Measurements from ENCODE around the gene NLRC5.
"Not testable (repeated sequence)": the region's sequence is repeated elsewhere in the genome, so short reads cannot be mapped to it uniquely, and the experiment has no call there.

The NLRC5 gene

DNA sequence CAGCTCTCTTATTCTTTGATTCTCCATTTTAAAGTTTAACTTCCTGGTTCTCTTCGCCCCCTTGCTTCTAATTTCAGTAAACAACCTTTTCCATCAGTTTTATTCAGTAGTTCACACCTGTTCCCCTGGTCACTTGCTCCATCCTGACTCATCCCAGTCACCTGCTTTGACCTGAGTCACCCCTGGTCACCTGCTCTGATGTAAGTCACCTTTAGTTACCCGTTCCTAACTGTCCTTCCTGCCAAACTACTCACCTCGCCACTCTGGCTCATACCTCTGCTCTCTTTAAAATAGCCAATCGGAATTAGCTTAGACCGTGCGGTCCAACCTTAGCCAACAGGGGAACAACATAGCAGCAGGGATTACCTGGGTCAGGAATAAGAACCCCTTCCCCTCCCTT lies 4.7 kb upstream of the NLRC5 start:
- DNase-seq (ENCODE audit: low read depth) = no peak

DNA sequence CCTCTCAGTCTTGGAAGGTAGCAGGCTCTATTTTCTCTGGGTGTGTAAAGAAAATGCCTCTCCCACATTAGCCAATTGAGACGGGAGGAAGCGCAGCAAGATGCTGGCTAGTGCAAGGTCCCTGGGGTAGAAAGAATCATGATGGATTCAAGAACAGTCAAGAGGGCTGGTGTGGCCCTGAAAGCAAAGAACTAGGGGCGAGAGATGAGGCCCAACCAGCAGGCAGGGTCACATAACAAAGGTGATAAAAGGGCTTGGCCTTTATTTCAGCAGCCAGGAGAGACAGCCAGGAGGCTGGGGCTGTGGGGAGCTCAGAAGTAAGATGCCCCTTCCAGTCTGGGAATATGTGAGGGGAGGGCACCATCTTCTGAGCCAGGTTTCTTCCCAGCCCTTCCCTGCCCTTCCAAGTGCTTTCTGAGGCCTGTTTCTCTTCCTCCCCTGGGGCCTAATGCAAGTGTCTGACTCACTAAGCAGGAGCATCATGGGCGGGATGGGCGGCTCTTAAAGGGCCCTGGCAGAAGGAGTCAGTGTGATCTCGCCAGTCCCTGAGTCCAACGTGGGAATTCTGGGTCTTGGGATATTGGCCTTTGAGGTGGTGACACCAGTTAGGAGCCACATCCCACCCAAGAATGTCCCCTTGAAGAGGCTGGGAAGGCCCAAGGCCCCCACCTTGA lies 3.9 kb upstream of the NLRC5 start:
- no peak for DNase-seq (ENCODE audit: low read depth)

DNA sequence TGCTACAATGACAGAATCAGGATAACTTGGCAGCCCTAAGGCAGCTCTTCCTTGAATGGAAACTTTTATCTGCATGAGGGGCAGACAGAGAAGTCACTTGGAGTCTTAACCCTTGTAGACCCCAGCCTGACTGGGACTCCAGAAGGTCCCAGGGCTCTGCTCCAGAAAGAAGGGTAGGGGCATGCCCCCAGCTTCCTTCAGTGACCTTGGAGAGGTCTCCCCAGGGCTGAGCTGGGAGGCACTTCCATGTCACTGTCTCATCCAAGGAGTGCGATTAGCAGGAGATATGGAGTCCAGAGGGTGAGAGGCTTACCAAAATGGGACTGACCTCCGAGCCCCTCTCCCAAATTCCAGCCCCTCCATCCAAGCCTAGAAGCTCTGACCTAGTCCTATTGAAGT lies 3.4 kb upstream of the NLRC5 start:
- DNase-seq (ENCODE audit: low read depth) = no peak

DNA sequence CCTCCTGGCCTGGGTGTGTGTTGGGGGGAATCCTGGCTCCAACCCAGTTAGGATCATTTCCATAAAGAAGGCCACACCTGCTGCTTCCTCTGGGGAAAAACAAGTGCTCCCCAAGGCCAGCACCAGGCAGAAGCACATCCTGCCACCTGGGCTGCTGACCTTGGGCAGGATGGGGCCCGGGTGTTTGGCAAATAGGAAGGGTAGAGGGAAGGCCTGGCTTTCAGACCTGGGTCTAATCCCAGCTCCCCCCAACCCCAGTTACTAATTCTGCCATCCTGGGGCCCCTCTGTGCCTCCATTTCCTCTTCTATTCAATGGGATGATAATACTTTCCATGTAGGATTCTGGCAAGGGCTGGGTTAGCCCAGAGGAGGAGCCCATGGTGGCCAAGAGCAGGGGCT lies 3.0 kb upstream of the NLRC5 start:
- DNase-seq (ENCODE audit: low read depth) = no peak

DNA sequence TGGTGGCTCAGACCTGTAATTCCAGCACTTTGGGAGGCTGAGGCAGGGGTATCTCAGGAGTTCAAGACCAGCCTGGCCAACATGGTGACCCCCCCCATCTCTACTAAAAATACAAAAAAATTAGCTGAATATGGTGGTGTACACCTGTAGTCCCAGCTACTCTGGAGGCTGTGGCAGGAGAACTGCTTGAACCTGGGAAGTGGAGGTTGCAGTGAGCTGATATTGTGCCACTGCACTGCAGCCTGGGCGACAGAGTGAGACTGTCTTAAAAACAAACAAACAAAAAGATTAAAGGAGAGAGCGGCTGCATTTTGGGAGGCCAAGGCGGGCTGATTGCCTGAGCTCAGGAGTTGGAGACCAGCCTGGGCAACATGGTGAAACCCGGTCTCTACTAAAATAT lies 2.4 kb upstream of the NLRC5 start:
- DNase-seq (ENCODE audit: low read depth) = not testable (repeated sequence)

DNA sequence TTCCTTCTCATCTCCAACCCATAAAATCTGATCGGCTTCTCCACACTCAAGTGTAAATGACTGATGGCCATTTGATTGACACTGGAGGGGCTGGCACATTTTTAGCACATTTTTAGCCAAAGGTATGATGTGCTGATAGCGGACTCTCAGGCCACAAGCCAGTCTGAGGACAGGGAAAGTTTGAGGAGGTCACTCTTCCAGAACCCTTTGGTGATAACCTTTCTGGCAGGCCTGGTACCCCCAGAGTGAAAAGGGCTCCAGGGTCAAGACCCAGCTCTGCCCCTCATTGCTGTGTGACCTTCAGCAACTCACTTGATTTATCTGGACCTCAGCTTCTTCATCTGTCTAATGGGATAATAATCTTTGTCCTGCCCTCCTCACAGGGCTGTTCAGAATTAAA lies 1.7 kb upstream of the NLRC5 start:
- no peak for DNase-seq (ENCODE audit: low read depth)

DNA sequence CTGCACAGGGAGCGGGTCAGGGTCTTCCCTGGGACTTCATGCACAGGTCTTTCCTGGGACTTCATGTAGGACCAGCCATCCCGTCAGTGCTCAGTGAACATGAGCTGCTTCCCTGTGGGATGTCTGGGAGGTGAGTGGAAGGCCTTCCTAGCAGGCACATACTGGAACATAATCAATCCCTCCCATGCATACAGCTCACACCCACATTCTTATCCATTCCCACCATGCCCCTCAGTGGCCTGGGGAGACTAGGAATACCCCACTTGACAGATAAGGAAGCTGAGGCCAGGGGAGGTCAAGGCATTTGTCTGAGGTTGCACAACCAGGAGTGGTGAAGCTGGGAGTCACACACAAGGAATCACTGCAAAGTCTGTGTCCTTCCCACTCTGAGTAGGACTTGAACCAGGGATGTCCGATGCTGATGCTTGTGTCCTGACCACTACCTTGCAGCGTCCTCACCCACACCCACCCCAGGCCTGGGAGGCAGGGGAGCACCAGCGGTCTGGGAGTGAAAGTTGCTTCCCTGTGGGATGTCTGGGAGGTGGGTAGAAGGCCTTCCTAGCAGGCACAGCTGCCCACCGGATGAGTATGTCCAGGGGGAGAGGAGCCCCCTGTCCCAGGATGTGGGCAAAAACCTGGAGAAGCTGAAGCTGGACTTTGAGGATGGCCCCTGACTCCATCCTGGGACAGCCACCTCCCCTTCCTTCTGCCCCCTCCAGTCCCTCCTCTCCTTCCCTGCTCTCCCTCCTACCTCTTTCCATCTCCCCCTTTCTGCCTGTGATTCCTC lies 1.0 kb upstream of the NLRC5 start:
- DNase-seq (ENCODE audit: low read depth) = no peak

DNA sequence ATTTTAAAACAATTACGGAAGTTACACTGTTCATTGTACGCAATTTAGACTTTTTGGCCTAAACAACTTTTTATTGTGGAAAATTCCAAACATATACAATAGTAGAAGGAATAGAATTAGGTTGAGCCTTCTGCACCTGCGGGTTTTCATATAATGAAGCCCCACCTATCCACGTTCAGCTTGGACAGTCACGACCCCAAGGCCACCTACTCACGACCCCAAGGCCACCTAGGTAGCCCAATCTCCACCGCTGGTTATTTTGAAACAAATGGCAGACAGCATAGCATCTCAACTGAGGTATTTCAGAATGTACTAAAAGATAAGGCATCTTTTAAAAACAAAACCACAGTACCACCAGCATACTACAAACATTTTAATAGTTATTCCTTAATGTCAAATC lies 631 bp downstream of the NLRC5 start:
- no peak for DNase-seq (ENCODE audit: low read depth)

DNA sequence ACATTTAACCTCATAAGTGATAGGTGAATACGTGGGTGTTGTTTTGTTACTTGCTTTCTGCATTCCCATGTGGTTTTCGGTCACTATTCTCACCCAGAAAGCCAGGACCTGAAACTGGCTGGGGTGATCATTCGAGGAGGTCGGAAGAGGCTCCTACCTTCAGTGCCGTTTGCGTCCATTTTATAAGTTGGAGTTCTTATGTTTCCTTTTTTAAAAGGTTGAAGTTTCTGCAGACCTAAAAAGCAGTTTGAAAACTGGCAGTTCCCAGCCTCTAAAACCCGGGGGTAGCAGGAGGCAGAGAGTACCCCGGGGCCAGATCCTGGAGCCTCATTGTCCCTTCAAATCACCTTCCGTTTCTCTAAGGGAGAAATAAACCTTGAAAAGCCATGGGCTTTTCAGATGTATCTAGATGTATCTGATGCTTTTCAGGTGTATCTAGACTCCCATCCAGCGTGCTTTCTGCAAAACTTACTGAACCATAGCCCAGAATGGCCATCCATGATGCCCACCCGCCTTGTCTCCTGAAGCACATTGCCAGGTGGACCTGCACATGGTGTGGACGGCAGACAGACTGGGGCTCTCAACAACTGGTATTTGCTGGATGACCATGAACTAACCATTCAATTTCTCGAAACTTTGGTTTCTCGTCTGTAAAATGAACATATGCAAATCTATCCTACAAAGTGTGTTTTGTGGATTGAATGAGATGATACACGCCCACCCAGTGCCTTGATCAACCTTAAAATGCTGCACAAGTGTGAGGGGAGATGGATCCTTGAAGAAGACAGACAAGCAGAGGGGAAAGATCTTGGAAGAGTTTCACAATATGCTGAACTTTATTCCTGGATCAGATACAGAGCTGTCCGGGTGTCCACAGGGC lies 1.3 kb downstream of the NLRC5 start:
- DNase-seq (ENCODE audit: low read depth) = no peak

DNA sequence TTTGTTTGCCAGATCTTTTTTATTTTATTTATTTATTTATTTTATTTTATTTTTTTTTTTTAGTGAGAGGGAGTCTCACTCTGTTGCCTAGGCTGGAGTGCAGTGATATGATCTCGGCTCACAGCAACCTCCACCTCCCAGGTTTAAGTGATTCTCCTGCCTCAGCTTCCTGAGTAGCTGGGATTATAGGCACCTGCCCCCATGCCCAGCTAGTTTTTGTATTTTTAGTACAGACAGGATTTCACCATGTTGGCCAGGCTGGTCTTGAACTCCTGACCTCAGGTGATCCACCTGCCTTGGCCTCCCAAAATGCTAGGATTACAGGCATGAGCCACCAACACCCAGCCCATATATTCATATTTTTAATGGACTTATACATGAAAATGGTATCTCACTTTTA lies 3.1 kb downstream of the NLRC5 start:
- not testable (repeated sequence) for DNase-seq (ENCODE audit: low read depth)

DNA sequence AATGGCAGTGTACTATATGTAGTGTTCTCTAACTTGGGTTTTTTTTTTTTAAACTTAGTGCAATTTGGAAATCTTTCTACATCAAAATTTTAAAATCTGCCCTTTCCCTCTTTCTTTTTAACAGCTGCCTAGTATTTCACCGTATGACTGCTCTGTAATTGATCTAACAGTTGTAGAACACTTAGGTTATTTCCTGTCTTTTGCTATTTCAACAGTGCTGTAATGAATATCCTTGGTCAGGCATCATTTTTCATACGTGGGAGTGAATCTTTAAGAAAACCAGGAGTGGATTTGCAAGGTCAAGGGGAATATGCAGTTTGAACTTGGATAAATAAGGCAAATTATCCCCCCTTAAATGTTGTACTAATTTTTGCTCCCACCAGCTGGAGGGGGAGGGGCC lies 3.8 kb downstream of the NLRC5 start:
- no peak for DNase-seq (ENCODE audit: low read depth)

DNA sequence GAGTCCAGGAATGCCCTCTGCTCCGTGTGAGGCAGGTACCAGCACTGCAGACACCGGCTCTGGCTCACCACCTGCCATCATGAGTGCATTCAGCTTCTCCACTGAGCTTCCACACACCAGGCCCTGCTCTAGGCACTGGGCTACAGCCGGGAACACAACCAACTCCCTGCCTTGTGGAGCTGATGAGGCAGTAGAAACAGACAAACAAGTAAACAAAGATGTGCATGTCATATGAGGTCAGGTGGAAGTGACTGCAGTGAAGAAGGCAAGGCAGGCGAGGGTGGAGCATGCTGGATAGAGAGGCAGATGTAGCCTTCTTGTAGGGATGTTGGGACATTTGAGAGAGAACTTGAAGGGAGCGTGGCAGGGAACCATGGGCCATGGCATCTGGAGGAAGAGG lies 5.0 kb downstream of the NLRC5 start:
- no peak for DNase-seq (ENCODE audit: low read depth)

DNA sequence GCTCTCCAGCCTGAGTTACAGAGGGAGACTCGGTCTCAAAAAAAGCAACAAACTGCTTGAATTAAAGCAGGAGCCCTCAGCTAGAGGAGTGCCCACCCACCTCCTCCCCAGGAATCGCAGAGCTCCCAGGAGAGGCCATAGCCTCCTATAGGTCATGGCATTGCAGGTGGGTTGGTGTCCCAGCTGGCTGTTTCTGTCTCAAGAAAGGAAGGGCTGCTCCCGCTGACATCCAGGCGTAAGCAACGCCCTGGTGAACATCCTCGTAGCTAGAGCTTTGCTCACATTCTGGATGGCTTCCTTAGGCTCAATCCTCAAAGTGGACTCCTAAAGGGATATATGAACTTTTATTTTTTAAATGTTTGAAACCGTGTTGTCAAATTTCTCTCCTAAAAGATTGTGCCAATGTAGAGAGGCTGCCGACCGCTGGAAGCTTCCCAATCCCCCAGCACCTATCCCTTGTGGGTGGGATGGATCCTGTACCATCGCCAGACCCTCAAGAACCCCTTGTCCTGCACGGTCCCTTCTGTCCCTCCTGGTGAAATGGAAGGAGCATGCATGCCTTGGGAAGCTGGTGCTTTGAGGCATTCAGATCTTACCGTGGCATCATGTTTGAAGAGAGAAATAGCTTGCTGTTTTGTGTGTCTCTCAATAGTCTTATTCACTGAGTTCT lies 5.9 kb downstream of the NLRC5 start:
- DNase-seq (ENCODE audit: low read depth) = no peak

DNA sequence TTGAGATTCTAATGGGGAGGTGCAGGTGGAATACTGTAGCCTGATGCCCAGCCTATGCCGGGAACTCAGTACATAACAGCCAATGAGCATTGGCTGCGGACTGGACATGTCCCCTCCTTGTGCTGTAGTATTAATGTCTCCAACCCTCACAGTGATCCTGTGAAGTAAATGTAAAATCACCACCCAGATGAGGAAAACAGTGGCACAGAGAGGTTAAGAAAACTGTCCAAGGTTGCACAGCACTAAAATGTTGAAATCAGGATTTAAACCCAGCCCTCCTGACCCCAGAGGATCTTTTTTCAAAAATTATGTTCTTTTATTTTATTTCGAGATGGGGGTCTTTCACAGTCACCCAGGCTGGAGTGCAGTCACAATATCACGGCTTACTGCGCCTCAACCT lies 7.9 kb downstream of the NLRC5 start:
- no peak for DNase-seq (ENCODE audit: low read depth)

DNA sequence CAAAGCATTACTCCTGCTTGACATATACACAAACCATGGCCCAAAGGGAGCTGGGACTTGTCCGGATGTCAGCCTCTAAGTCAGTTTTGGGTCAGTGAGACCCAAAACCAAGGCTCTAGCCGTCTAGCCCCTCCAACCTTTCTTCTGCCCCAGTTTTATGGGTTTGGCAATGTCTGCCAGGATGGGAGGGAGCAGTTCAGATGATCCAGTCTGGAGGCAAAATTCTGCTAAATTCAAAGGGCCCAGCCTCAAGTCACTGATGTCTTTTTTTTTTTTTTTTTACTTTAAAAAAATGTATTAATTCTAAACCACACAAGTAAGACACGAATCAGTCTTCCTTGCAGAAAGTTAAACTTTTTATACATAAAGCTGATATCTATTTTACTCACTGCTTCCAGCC lies 8.6 kb downstream of the NLRC5 start:
- DNase-seq (ENCODE audit: low read depth) = no peak

DNA sequence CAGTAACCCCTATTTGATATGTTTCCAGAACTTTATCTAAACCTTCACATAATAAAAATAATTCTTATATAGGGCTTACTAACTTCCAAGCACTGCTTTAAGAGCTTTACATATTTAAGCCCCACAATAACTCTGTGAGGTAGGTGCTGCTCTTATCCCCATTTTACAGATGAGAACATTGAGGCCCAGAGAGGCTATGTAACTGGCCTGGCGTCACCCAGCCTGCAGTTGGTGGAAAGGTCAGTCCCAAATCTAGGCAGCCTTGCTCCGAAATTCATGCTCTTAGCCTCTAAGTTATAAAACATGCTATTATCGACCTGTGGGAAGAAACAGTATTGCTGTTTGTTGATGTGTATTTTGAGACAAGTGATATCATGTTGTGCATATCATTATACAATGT lies 9.0 kb downstream of the NLRC5 start:
- no peak for DNase-seq (ENCODE audit: low read depth)

DNA sequence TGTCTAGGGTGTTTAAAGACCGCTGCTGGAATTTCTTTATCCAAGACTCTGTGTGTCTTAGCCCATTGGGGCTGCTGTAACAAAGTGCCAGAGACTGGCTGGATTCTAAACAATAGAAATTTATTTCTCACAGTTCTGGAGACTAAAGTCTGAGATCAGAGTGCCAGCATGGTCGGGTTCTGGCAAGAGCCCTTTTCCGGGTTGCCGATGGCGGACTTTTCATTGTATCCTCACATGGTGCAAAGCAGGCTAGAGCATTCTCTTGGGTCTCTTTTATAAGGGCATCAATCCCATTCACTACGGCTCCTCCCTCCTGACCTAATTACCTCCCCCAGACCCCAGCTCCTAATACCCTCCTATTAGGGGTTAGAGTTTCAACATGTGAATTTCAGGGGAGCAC lies 9.5 kb downstream of the NLRC5 start:
- DNase-seq (ENCODE audit: low read depth) = no peak

DNA sequence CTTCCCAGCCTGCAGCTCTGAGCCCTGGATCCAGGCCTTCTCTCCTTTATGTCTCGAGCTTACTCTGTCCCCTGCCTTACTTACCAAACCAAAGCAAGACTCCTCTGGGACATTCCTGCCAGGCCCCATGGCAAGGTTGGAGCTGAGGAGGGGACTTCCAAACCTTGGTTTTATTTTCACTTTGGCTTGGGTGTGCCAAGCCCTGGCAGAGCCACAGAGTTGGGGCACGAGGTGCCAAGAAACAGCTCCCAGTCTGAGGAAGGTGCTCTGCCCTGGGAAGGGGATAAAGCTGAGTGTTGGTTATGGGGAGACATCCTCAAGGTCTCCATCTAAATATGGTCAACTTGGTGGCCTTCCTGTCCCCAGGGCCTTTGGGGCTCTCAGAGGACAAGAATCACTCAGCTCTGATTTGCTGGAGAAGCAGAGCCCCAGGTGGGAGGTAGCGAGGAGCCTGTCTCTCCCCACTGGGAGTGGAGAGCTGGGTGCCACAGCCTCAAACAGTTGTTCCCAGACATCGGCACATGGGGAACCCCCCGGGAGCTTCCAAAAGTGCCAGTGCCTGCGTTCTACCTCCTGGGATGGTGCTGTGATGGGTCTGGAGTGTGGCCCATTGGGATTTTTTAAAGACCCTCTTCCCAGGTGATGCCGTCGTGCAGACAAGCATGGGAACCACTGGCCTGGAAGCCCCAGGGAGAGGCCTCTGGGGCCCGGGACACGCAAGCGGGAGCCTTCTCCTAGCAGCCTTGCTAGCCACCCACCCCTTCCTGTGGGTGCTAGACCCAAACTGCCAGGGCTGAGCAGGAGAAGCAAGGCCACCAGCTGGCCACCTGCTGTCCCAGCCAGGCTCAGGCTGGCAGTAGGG lies 10.3 kb downstream of the NLRC5 start:
- DNase-seq (ENCODE audit: low read depth) = no peak

DNA sequence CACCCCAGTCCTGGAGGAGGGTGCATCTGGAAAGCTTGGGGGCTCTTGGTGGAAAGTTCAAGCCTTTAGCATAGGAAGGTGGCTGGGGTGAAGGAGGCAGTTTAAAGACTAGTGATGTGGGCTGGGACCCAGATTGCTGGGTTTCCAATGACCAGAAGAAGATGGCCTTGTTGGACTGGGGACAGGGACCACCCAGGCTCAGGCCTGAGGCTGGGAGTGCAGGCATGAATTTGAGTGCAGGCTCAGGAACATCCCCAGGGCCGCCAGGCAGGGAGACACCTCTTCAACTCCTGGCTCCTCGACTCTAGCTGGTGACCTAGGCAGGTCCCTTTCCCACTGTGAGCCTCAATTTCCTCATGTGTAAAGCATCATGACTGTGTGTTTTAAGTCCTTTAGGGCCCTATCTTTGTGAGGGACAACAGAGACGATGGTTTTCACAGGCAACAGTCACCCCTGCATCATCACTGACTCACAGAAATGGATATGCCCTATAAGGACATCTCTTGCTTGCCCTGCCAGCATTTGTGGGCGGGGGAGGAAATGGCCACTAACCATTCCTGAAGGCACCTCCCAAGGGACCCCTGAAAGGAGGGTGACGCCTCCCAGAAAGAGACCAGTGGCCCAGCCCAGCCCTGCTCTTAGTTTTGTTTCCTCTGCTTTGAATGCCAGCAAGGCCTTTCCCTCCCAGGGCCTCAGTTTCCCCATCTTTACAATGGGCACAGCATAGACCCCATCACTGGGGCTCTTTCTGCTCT lies 11.1 kb downstream of the NLRC5 start:
- DNase-seq (ENCODE audit: low read depth) = peak; percentile 49

DNA sequence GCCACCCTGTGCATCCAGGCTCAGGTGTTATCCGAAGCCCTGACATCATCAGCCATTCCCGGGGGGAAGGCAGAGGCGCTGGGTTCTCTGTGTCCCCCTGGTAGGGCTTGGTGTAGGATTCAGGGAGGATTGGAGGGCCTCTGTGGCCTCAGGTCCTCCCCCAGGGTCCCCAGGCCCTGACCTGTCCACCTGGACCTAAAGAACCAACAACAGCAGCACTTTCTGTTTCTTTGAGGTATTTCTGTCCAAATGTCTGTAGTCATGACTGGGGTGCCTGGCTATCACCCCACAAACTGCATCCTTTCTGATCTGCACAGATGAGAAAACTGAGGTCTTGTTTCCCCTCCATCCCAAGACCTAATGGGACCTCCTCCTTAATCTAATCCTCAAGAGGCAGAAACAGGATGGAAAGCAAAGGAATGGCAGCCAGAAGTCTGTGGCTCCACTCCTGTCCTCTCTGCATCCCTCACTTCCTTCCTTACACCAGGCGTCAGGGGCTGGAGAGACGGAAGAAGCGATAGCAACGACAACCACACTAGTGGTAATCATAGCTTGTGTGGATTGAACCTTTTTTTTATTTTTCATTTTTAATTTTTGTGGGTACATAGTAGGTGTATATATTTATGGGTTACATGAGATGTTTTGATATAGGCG lies 11.8 kb downstream of the NLRC5 start:
- DNase-seq (ENCODE audit: low read depth) = no peak
